MM.1S (cell line): ENCODE measurements around the gene DOK6.

Experiments
- EZH2 ChIP-seq: fragments of 300-600 bp; sonication (generic); optimal IDR thresholded peaks from 2 replicates; pipeline ENCODE3; 2017; ENCODE audit warnings: low read depth, mild to moderate bottlenecking, antibody characterized with exemption, low read length, mixed read lengths
- TF ChIP-seq, protein P1 (sequence below): fragments of 300-600 bp; sonication (generic); IDR thresholded peaks from 2 replicates; pipeline ENCODE4 v1.5.1; 2016; ENCODE audit warnings: antibody characterized with exemption, low read length, mixed read lengths

DNA sequence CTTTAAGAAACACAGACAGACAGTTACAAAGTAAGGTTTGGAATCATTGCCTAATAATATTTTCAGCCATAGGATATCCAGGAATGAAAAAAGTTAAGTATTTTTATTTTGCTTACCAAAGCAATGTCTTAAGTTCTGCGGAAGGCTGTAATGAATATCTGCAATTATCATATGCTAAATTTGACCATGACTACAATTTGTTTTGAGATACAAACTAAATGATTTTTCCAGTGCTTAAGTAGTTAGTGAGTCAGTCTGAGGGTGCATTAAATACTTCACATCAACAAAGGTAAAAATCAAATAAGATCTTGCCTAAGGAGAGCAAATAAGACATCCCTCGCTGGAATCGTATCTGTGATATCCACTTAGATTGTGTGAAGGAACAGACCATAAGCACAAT lies 297.0 kb downstream of the DOK6 start:
- TF ChIP-seq, protein P1, sequence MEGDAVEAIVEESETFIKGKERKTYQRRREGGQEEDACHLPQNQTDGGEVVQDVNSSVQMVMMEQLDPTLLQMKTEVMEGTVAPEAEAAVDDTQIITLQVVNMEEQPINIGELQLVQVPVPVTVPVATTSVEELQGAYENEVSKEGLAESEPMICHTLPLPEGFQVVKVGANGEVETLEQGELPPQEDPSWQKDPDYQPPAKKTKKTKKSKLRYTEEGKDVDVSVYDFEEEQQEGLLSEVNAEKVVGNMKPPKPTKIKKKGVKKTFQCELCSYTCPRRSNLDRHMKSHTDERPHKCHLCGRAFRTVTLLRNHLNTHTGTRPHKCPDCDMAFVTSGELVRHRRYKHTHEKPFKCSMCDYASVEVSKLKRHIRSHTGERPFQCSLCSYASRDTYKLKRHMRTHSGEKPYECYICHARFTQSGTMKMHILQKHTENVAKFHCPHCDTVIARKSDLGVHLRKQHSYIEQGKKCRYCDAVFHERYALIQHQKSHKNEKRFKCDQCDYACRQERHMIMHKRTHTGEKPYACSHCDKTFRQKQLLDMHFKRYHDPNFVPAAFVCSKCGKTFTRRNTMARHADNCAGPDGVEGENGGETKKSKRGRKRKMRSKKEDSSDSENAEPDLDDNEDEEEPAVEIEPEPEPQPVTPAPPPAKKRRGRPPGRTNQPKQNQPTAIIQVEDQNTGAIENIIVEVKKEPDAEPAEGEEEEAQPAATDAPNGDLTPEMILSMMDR, result no peak
- TF ChIP-seq EZH2, result no peak
